ENCODE data around the gene NFATC3. TPM values are rescaled to one million over a fixed set of nuclear protein-coding genes. Genes with fewer than 3 reads are reported as not detected.

The NFATC3 gene
- total and polyA plus RNA-seq, 4 donors: 9.7 to 21.2 (median 16.8) TPM

DNA sequence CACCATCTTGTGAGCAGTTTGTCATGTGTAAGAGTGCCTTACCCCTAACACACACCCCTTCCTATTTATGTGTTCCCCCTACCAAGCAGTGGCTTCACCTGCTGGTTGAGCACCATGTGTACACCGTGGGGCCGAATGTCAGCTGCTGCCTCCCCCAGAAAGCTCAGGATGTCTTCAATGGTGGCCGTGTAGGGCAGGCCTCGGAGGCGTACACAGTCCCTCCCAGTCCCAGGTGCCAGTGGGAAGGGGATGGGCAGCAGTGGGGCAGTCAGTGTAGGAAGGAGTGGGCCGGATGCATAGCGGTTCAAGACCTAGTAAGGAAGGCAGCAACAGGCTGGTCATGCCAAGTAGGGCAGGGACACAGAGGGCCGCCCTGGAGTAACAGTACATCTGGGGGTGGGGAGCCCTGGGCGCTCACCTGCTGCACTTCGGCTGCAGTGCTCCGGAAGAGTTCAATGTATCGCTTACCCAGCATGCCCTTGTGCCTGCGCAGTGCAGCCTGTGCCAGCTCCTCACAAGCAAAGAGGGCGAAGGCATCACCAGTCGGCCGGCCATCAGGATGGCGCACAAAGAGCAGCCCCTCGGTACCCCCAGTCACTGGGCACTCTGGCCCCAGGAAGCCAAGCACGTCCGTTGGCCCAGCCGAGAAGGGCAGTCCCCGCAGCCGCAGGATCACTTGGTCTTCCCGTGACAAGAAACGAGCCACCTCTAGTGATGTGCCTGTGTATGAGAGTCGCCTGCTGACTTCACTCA lies 146.4 kb downstream of the NFATC3 start:
- WGBS: 78% methylated on average over 26 of the region's 26 CpGs
- Histone ChIP-seq H3K4me1 (ENCODE audit: control insufficient read depth in 4 of 4, insufficient read depth in 4 of 4, low read length in 3 of 4) (peaks cover 17 to 72% (median 59%) of the 10 kb centered on the region in 4 donors), H3K36me3 (ENCODE audit: control insufficient read depth in 4 of 4, insufficient read depth in 3 of 4, low read depth in 1 of 4, low read length in 3 of 4) (peaks cover 6 to 35% (median 20%) of the 10 kb centered on the region in 4 donors)

DNA sequence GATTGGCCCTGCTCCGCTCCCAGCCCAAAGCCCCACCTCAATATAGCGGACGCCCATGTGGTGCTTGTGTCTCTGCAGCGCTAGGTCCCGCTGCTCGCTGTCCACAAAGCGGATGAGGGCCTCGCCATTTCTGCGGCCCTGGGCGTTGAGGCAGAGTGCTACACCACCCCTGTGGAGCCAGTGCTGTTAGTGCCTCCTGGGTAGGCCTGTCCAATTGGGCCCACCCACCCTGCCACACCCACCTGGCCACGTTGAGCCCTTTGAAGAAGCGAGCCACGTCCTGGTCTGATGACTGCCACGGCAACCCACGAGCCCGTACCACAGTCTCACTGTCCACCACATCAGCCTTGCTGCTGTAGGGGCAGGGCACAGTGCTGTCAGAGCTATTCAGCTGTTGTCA lies 147.2 kb downstream of the NFATC3 start:
- H3K27me3 ChIP-seq (ENCODE audit: control insufficient read depth in 4 of 4, insufficient read depth in 4 of 4, low read length in 3 of 4): no peaks in the 10 kb centered on the region
- H3K27ac ChIP-seq (ENCODE audit: low read depth in 1 of 2, low read length in 2 of 2): no peak overlapping the region
- no peak overlapping the region for H3K4me3 ChIP-seq (ENCODE audit: low read depth in 1 of 3, low read length in 3 of 3)
- H3K9ac ChIP-seq (ENCODE audit: low read depth in 1 of 2, low read length in 2 of 2): no peak overlapping the region
- 82% methylated on average over 16 of the region's 16 CpGs for WGBS
- H3K9me3 ChIP-seq (ENCODE audit: control insufficient read depth in 4 of 4, low read length in 3 of 4): no peaks in the 10 kb centered on the region
- peaks cover 6 to 35% (median 20%) of the 10 kb centered on the region in 4 donors for H3K36me3 ChIP-seq (ENCODE audit: control insufficient read depth in 4 of 4, insufficient read depth in 3 of 4, low read depth in 1 of 4, low read length in 3 of 4)
- peaks cover 13 to 72% (median 59%) of the 10 kb centered on the region in 4 donors for H3K4me1 ChIP-seq (ENCODE audit: control insufficient read depth in 4 of 4, insufficient read depth in 4 of 4, low read length in 3 of 4)
- DNase-seq (ENCODE audit: low spot score): no peak
- TF ChIP-seq, protein P1, sequence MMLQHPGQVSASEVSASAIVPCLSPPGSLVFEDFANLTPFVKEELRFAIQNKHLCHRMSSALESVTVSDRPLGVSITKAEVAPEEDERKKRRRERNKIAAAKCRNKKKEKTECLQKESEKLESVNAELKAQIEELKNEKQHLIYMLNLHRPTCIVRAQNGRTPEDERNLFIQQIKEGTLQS (IDR thresholded peaks at IDR 0.05): no peak
- TF ChIP-seq RXRA (IDR thresholded peaks at IDR 0.05) (no peak), HNF4G (IDR thresholded peaks at IDR 0.05) (no peak), GABPA (IDR thresholded peaks at IDR 0.05 in 1 of 2, conservative IDR thresholded peaks at IDR 0.05 in 1 of 2) (no peak), HNF4A (conservative IDR thresholded peaks at IDR 0.05) (no peak), NR2F2 (IDR thresholded peaks at IDR 0.05) (no peak), FOXA2 (IDR thresholded peaks at IDR 0.05) (no peak), SP1 (IDR thresholded peaks at IDR 0.05) (no peak)
- TF ChIP-seq, protein P2, sequence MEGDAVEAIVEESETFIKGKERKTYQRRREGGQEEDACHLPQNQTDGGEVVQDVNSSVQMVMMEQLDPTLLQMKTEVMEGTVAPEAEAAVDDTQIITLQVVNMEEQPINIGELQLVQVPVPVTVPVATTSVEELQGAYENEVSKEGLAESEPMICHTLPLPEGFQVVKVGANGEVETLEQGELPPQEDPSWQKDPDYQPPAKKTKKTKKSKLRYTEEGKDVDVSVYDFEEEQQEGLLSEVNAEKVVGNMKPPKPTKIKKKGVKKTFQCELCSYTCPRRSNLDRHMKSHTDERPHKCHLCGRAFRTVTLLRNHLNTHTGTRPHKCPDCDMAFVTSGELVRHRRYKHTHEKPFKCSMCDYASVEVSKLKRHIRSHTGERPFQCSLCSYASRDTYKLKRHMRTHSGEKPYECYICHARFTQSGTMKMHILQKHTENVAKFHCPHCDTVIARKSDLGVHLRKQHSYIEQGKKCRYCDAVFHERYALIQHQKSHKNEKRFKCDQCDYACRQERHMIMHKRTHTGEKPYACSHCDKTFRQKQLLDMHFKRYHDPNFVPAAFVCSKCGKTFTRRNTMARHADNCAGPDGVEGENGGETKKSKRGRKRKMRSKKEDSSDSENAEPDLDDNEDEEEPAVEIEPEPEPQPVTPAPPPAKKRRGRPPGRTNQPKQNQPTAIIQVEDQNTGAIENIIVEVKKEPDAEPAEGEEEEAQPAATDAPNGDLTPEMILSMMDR (IDR thresholded peaks at IDR 0.05; ENCODE audit: low read depth, low read length, missing input control): no peak
- TF ChIP-seq, protein P3, sequence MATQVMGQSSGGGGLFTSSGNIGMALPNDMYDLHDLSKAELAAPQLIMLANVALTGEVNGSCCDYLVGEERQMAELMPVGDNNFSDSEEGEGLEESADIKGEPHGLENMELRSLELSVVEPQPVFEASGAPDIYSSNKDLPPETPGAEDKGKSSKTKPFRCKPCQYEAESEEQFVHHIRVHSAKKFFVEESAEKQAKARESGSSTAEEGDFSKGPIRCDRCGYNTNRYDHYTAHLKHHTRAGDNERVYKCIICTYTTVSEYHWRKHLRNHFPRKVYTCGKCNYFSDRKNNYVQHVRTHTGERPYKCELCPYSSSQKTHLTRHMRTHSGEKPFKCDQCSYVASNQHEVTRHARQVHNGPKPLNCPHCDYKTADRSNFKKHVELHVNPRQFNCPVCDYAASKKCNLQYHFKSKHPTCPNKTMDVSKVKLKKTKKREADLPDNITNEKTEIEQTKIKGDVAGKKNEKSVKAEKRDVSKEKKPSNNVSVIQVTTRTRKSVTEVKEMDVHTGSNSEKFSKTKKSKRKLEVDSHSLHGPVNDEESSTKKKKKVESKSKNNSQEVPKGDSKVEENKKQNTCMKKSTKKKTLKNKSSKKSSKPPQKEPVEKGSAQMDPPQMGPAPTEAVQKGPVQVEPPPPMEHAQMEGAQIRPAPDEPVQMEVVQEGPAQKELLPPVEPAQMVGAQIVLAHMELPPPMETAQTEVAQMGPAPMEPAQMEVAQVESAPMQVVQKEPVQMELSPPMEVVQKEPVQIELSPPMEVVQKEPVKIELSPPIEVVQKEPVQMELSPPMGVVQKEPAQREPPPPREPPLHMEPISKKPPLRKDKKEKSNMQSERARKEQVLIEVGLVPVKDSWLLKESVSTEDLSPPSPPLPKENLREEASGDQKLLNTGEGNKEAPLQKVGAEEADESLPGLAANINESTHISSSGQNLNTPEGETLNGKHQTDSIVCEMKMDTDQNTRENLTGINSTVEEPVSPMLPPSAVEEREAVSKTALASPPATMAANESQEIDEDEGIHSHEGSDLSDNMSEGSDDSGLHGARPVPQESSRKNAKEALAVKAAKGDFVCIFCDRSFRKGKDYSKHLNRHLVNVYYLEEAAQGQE (IDR thresholded peaks at IDR 0.05): no peak
- TF ChIP-seq, protein P4, sequence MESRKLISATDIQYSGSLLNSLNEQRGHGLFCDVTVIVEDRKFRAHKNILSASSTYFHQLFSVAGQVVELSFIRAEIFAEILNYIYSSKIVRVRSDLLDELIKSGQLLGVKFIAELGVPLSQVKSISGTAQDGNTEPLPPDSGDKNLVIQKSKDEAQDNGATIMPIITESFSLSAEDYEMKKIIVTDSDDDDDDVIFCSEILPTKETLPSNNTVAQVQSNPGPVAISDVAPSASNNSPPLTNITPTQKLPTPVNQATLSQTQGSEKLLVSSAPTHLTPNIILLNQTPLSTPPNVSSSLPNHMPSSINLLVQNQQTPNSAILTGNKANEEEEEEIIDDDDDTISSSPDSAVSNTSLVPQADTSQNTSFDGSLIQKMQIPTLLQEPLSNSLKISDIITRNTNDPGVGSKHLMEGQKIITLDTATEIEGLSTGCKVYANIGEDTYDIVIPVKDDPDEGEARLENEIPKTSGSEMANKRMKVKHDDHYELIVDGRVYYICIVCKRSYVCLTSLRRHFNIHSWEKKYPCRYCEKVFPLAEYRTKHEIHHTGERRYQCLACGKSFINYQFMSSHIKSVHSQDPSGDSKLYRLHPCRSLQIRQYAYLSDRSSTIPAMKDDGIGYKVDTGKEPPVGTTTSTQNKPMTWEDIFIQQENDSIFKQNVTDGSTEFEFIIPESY (IDR thresholded peaks at IDR 0.05): no peak
- TF ChIP-seq, protein P5, sequence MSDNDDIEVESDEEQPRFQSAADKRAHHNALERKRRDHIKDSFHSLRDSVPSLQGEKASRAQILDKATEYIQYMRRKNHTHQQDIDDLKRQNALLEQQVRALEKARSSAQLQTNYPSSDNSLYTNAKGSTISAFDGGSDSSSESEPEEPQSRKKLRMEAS (IDR thresholded peaks at IDR 0.05): no peak

More for the DNA sequence above, 146.4 kb downstream of the NFATC3 start:
- Histone ChIP-seq H3K9ac (ENCODE audit: low read depth in 1 of 2, low read length in 2 of 2) (no peak overlapping the region), H3K27me3 (ENCODE audit: control insufficient read depth in 4 of 4, insufficient read depth in 4 of 4, low read length in 3 of 4) (no peaks in the 10 kb centered on the region), H3K27ac (ENCODE audit: low read depth in 1 of 2, low read length in 2 of 2) (no peak overlapping the region), H3K4me3 (ENCODE audit: low read depth in 1 of 3, low read length in 3 of 3) (no peak overlapping the region), H3K9me3 (ENCODE audit: control insufficient read depth in 4 of 4, low read length in 3 of 4) (no peaks in the 10 kb centered on the region)
- no peak for DNase-seq (ENCODE audit: low spot score)
- TF ChIP-seq SP1 (IDR thresholded peaks at IDR 0.05) (no peak), RXRA (IDR thresholded peaks at IDR 0.05) (no peak), TAF1 (conservative IDR thresholded peaks at IDR 0.05) (no peak), HNF4G (IDR thresholded peaks at IDR 0.05) (no peak), YY1 (IDR thresholded peaks at IDR 0.05) (no peak), EGR1 (IDR thresholded peaks at IDR 0.05; ENCODE audit: low read depth in 2 of 2) (no peak), HNF4A (conservative IDR thresholded peaks at IDR 0.05) (no peak), RAD21 (IDR thresholded peaks at IDR 0.05) (no peak), GABPA (IDR thresholded peaks at IDR 0.05 in 1 of 2, conservative IDR thresholded peaks at IDR 0.05 in 1 of 2) (no peak), JUND (IDR thresholded peaks at IDR 0.05) (no peak)
- TF ChIP-seq, protein P1 (IDR thresholded peaks at IDR 0.05): no peak
- TF ChIP-seq, protein P5 (IDR thresholded peaks at IDR 0.05): no peak
- TF ChIP-seq, protein P3 (IDR thresholded peaks at IDR 0.05): no peak

All from liver (tissue), 9 donors.